Stomach (tissue), 9 donors: ENCODE measurements around the gene PTPN7. TPM values are rescaled to one million over a fixed set of nuclear protein-coding genes. Genes with fewer than 3 reads are reported as not detected.

Source experiments
- DNase-seq, 2 donors: peaks; one replicate each; pipeline versions ENCODE4 v3.0.0 to v3.0.0-alpha.2; 2013 to 2019
- H3K27ac ChIP-seq, 5 donors: fragments of 200-600 bp in 4 of 5; sonication (generic) in 4 of 5; one replicate each; pipeline ENCODE4 v1.5.1; 2013 to 2019; ENCODE audit warnings: mild to moderate bottlenecking in 1 of 5, moderate library complexity in 1 of 5
- H3K27me3 ChIP-seq, 3 donors: fragments of 200-600 bp; sonication (generic); one replicate each; pipeline ENCODE4 v1.5.1; 2017 to 2019; ENCODE audit warnings: mixed run types in 1 of 3
- H3K36me3 ChIP-seq, 4 donors: fragments of 200-600 bp; sonication (generic); 1 replicate in 3 of 4; 2 replicates in 1 of 4; pipeline ENCODE4 v1.5.1; 2016 to 2019
- H3K4me1 ChIP-seq, 4 donors: fragments of 200-600 bp; sonication (generic); one replicate each; pipeline ENCODE4 v1.5.1; 2016 to 2019
- H3K4me3 ChIP-seq, 4 donors: fragments of 200-600 bp; sonication (generic) in 3 of 4; one replicate each; pipeline ENCODE4 v1.5.1; 2016 to 2019; ENCODE audit warnings: mild to moderate bottlenecking in 1 of 4
- H3K9me3 ChIP-seq, 4 donors: fragments of 200-600 bp; sonication (generic); one replicate each; pipeline ENCODE4 v1.5.1; 2016 to 2019
- EP300 ChIP-seq: sonication (generic); formaldehyde crosslinking; IDR thresholded peaks from one replicate; pipeline ENCODE4 v1.6.1; 2017; ENCODE audit warnings: antibody characterized with exemption
- POLR2A ChIP-seq, 4 donors: fragments of 450-650 bp; IDR thresholded peaks; one replicate each; pipeline ENCODE4 v1.6.1; 2016; ENCODE audit warnings: antibody characterized with exemption in 4 of 4, control low read depth in 2 of 4, mild to moderate bottlenecking in 1 of 4, moderate library complexity in 1 of 4
- POLR2AphosphoS5 ChIP-seq, 3 donors: sonication (generic); formaldehyde crosslinking; IDR thresholded peaks; one replicate each; pipeline ENCODE4 v1.6.1; 2016; ENCODE audit warnings: antibody characterized with exemption in 3 of 3
- WGBS, 5 donors: extraction: QIAGEN DNeasy Blood & Tissue Kit in 3 of 5; methylation state at CpG; one replicate each; pipeline versions ENCODE4 v1.1.5 to v1.1.7; 2013 to 2018; 5-methylcytosine and 5-hydroxymethylcytosine counted together
- intact Hi-C: fragments of 100-400 bp; cut with DNase I; formaldehyde crosslinking; loops from one replicate; pipeline ENCODE4 v1.15.1; 2023; ENCODE audit warnings: low total_unique reads
- polyA plus RNA-seq, 3 donors: library from polyadenylated mRNA; stranded (reverse); fragments of 200-250 nt; gene quantifications; one replicate each; pipeline ENCODE4 v1.2.3, GENCODE V29; 2013
- total RNA-seq, 5 donors: library from RNA; depleted of rRNA; stranded (reverse); fragments of >200 nt; gene quantifications; one replicate each; pipeline versions ENCODE4 v1.1.0 to v1.2.3, GENCODE V29; 2014 to 2016
- TF ChIP-seq, protein P1 (sequence below), 7 experiments: fragments of 450-650 bp in 4 of 7; fragments of 200-600 bp in 3 of 7; sonication (generic) in 3 of 7; IDR thresholded peaks; one replicate each; pipeline ENCODE4 v1.5.1; 2016 to 2019; ENCODE audit warnings: antibody characterized with exemption in 7 of 7, control low read depth in 2 of 7, mild to moderate bottlenecking in 1 of 7
- donor health status: healthy with polysubstance abuse.
- donor health status: Bipolar disorder and iron deficiency.
- donor health status: healthy.

The PTPN7 gene
- total and polyA plus RNA-seq, 8 donors = 1.8 to 16.3 (median 4.0) TPM; not detected in 1

DNA sequence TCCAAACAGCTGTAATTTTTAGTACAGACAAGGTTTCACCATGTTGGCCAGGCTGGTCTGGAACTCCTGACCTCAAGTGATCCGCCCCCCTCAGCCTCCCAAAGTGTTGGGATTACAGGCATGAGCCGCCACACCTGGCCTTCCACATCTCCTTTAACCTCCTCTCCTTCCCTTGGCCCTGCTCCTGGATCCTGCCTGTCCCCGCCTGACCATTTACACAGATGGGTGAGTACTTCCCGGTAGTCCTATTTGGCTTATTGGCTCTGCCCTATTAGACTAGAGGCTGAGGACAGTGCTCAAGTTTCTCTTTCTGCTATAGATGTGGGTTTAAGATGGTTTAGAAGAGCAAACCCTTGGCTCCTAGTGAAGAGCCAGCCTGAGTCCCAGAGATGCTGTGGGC is 7.1 kb downstream of the PTPN7 start:
- Histone ChIP-seq H3K27ac (no peak overlapping the region), H3K27me3 (no peaks in the 10 kb centered on the region), H3K36me3 (peaks cover 0 to 21% (median 5%) of the 10 kb centered on the region in 4 donors), H3K4me1 (peaks cover 0 to 17% (median 11%) of the 10 kb centered on the region in 4 donors), H3K9me3 (no peaks in the 10 kb centered on the region), H3K4me3 (no peak overlapping the region)
- intact Hi-C loops = no loop called here
- no peak for TF ChIP-seq POLR2A (IDR thresholded peaks at IDR 0.05)
- TF ChIP-seq, protein P1, sequence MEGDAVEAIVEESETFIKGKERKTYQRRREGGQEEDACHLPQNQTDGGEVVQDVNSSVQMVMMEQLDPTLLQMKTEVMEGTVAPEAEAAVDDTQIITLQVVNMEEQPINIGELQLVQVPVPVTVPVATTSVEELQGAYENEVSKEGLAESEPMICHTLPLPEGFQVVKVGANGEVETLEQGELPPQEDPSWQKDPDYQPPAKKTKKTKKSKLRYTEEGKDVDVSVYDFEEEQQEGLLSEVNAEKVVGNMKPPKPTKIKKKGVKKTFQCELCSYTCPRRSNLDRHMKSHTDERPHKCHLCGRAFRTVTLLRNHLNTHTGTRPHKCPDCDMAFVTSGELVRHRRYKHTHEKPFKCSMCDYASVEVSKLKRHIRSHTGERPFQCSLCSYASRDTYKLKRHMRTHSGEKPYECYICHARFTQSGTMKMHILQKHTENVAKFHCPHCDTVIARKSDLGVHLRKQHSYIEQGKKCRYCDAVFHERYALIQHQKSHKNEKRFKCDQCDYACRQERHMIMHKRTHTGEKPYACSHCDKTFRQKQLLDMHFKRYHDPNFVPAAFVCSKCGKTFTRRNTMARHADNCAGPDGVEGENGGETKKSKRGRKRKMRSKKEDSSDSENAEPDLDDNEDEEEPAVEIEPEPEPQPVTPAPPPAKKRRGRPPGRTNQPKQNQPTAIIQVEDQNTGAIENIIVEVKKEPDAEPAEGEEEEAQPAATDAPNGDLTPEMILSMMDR (IDR thresholded peaks at IDR 0.05) = no peak
- no peak for TF ChIP-seq EP300
- TF ChIP-seq POLR2AphosphoS5 (IDR thresholded peaks at IDR 0.05) = no peak
- WGBS, 5 donors = 76 to 95% (median 92%) methylated on average over 4 of the region's 4 CpGs
- no peak for DNase-seq

DNA sequence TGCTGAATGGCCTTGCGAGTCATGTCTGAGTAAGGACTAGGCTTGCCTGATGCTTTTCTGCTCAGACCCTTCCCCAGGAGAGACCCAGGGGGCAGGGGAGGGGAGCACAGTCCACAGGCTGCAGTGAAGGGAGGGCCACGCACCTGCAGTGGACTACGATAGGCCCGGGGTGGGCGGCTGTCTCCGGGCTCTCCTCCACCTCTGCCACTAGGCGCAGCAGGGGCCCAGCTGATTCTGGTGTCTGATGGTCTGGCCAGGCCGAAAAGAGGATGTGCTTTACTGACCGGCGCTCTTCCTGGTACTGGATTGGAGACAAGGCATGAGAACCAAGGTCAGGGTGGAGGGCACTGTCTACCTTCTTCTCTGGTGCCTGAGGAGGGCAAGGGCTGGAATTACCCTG is 8.0 kb downstream of the PTPN7 start:
- 79 to 100% (median 92%) methylated on average over 2 to 10 of the region's 10 CpGs for WGBS, 5 donors
- intact Hi-C loops = no loop called here
- H3K4me3 ChIP-seq = no peak overlapping the region

DNA sequence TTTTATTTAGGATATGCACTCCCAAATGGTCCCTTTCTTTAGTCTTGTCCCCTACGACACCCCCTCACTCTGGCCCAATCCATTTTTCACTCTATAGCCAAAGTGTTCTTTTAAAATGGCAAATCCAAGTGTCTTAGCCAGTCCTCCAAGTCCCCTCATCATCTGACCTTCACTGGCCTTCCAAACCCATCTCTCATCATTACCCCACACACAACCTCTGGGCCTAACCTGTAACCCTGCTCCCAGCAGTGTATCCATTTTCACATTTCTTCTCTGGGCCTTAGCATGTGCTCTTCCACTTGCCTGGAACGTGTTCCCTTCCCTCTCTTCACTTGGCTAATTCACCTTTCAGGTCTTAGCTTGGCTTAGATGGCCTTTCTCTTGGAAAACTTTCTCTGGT is 9.4 kb downstream of the PTPN7 start:
- intact Hi-C loops = no loop called here
- H3K36me3 ChIP-seq = peaks cover 0 to 21% (median 5%) of the 10 kb centered on the region in 4 donors
- no peaks in the 10 kb centered on the region for H3K9me3 ChIP-seq
- H3K27ac ChIP-seq = no peak overlapping the region
- DNase-seq = no peak
- H3K4me1 ChIP-seq = peaks cover 0 to 17% (median 11%) of the 10 kb centered on the region in 4 donors
- no peak for TF ChIP-seq POLR2AphosphoS5 (IDR thresholded peaks at IDR 0.05)
- TF ChIP-seq, protein P1 (IDR thresholded peaks at IDR 0.05) = no peak
- TF ChIP-seq POLR2A (IDR thresholded peaks at IDR 0.05) = no peak
- TF ChIP-seq EP300 = no peak
- no peaks in the 10 kb centered on the region for H3K27me3 ChIP-seq
- WGBS, 5 donors = 84 to 95% (median 89%) methylated on average over 2 of the region's 2 CpGs
- no peak overlapping the region for H3K4me3 ChIP-seq

More for the DNA sequence above, 8.0 kb downstream of the PTPN7 start:
- no peak for TF ChIP-seq POLR2AphosphoS5 (IDR thresholded peaks at IDR 0.05)
- TF ChIP-seq EP300 = no peak
- TF ChIP-seq, protein P1 (IDR thresholded peaks at IDR 0.05) = no peak
- TF ChIP-seq POLR2A (IDR thresholded peaks at IDR 0.05) = no peak
- Histone ChIP-seq H3K4me1 (peaks cover 0 to 17% (median 11%) of the 10 kb centered on the region in 4 donors), H3K27ac (no peak overlapping the region), H3K9me3 (no peaks in the 10 kb centered on the region), H3K27me3 (no peaks in the 10 kb centered on the region), H3K36me3 (peaks cover 0 to 21% (median 5%) of the 10 kb centered on the region in 4 donors)
- DNase-seq = no peak

DNA sequence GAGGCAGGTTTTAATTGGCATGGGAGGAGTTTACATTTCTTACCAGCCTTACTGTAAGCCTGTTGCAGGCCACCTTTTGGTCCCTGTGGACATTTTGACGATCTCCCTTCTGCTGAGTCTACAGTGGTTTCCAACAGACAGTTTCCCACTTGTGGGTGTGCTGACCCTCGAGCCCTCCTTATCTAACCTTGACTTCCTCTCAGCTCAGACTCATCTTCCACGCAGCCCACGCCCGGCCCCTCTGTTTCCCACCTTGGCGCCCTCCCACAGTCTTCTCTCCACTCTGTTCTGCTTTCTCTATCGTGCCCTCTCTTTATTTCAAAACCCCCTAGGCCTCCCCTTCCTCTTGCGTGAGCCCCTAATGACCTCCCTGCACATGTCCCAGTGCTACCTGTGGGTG is 9.8 kb downstream of the PTPN7 start:
- Histone ChIP-seq H3K27ac (no peak overlapping the region), H3K27me3 (no peaks in the 10 kb centered on the region), H3K4me1 (peaks cover 0 to 17% (median 12%) of the 10 kb centered on the region in 4 donors), H3K4me3 (no peak overlapping the region), H3K36me3 (peaks cover 0 to 21% (median 5%) of the 10 kb centered on the region in 4 donors), H3K9me3 (no peaks in the 10 kb centered on the region)
- intact Hi-C loops = no loop called here
- whole genome bisulfite sequencing, 5 donors = 76 to 92% (median 84%) methylated on average over 8 of the region's 8 CpGs
- no peak for DNase-seq
- TF ChIP-seq POLR2AphosphoS5 (IDR thresholded peaks at IDR 0.05) (no peak), EP300 (no peak), POLR2A (IDR thresholded peaks at IDR 0.05) (no peak)
- TF ChIP-seq, protein P1 (IDR thresholded peaks at IDR 0.05) = no peak
